ENCODE results near the gene C12orf76. TPM values are rescaled to one million over a fixed set of nuclear protein-coding genes. Genes with fewer than 3 reads are reported as not detected.

The C12orf76 gene
- total and polyA plus RNA-seq, 9 of the 15 experiments (the other 6 are each of a cell fraction or from before 2014, with no cell fraction given), result 6.3 to 38.6 (median 12.3) TPM

DNA sequence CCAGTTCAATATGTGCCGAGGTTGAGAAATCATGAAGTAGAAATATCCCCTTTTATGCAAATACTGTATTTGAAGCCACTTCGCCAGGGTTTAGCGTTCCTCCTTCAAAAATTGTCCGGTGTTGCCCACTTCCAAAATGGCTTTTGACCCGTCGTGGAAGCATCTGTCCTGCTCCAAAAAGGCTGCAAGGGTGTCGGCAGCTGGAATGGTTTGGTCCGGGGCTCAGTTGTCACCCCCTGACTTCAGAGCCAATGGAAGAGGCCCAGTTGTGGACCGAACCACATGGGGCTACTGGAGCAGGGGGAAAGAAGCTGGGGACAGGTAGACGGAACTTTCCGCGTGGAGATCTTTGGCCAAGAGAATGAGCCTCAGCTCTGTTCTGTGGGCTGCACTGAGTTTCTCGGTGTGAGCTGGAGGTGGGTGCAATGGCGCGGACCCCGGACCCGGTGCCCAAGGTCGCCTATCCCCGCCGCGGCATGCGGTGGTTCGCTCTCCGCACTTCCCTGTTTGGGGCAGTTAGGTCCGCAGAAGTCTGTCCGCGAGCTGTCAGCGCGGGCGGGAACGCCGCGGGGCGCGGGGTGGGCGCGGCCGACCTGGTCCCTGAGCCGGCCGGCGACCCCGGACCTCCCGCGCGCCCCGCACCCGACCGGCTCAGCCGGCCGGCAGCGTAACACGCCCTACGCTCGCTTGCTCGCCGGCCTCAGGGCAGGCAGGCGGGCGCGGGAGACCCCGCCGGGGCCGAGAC is 49.2 kb downstream of the C12orf76 start, which contains the start of gene ANKRD13A (continued):
- TF ChIP-seq, protein P1, sequence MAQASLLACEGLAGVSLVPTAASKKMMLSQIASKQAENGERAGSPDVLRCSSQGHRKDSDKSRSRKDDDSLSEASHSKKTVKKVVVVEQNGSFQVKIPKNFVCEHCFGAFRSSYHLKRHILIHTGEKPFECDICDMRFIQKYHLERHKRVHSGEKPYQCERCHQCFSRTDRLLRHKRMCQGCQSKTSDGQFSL (CRISPR knock-in tag; IDR thresholded peaks at IDR 0.05), result no peak
- TF ChIP-seq, protein P1 (tag; IDR thresholded peaks at IDR 0.05), result no peak
- TF ChIP-seq MAZ (CRISPR knock-in tag; conservative IDR thresholded peaks at IDR 0.05 in 1 of 2, IDR thresholded peaks at IDR 0.05 in 1 of 2) (peak; percentile 67 to 70; a peak in 3 of 4 replicates), SMARCE1 (IDR thresholded peaks at IDR 0.05) (no peak; the same call in 1 of the 2 replicates), BRD9 (IDR thresholded peaks at IDR 0.05; ENCODE audit: low read depth, partially characterized antibody) (no peak), CHAMP1 (IDR thresholded peaks at IDR 0.05) (no peak; the same call in 1 of the 2 replicates), DMBX1 (CRISPR knock-in tag; IDR thresholded peaks at IDR 0.05; ENCODE audit: borderline replicate concordance) (peak; percentile 78; the same call in 1 of the 2 replicates), KDM2B (CRISPR knock-in tag; IDR thresholded peaks at IDR 0.05) (no peak), ZNF398 (CRISPR knock-in tag; IDR thresholded peaks at IDR 0.05) (no peak), ZNF589 (CRISPR knock-in tag; IDR thresholded peaks at IDR 0.05; ENCODE audit: low read depth) (peak; percentile 84; the same call in 1 of the 2 replicates), FUS (optimal IDR thresholded peaks at IDR 0.05; ENCODE audit: low read depth, low read length) (no peak), ZNF280A (IDR thresholded peaks at IDR 0.05; ENCODE audit: low read depth, partially characterized antibody) (no peak), CTCF (IDR thresholded peaks at IDR 0.05 in 2 of 3, conservative IDR thresholded peaks at IDR 0.05 in 1 of 3; ENCODE audit: insufficient read depth in 2 of 3, low read depth in 1 of 3, low read length in 3 of 3) (no peak), EP300 (IDR thresholded peaks at IDR 0.05; ENCODE audit: low read length) (peak; percentile 34; the same call in 1 of the 2 replicates), ELF1 (tag; IDR thresholded peaks at IDR 0.05) (peak; percentile 92), POLR2H (tag; IDR thresholded peaks at IDR 0.05; ENCODE audit: low read depth) (peak; percentile 67), GABPA (tag; conservative IDR thresholded peaks at IDR 0.05; ENCODE audit: low read depth) (peak; percentile 67), NCOA4 (IDR thresholded peaks at IDR 0.05; ENCODE audit: partially characterized antibody) (no peak)

Data from K562 (cell line).